ENCODE results near the gene KIF18A.

The KIF18A gene

GRCh38 chr11:28090052-28090749 lies 17.8 kb downstream of the KIF18A start:
- no peak for TF ChIP-seq GATA2 (IDR thresholded peaks at IDR 0.05; ENCODE audit: low read depth, low read length)
- no peak for TF ChIP-seq GATA3 (IDR thresholded peaks at IDR 0.05; ENCODE audit: low read depth, low read length)

GRCh38 chr11:28089378-28089777 lies 18.6 kb downstream of the KIF18A start:
- TF ChIP-seq GATA2 (IDR thresholded peaks at IDR 0.05; ENCODE audit: low read depth, low read length) (no peak), GATA3 (IDR thresholded peaks at IDR 0.05; ENCODE audit: low read depth, low read length) (no peak)

- TF ChIP-seq GATA2 (IDR thresholded peaks at IDR 0.05; ENCODE audit: low read depth, low read length) (no peak), GATA3 (IDR thresholded peaks at IDR 0.05; ENCODE audit: low read depth, low read length) (no peak)
These were observed 21.4 kb downstream of the KIF18A start for GRCh38 chr11:28086569-28086968.

GRCh38 chr11:28083118-28083517 lies 24.8 kb downstream of the KIF18A start:
- TF ChIP-seq GATA2 (IDR thresholded peaks at IDR 0.05; ENCODE audit: low read depth, low read length) (no peak), GATA3 (IDR thresholded peaks at IDR 0.05; ENCODE audit: low read depth, low read length) (no peak)

- no peak for TF ChIP-seq GATA3 (IDR thresholded peaks at IDR 0.05; ENCODE audit: low read depth, low read length)
- TF ChIP-seq GATA2 (IDR thresholded peaks at IDR 0.05; ENCODE audit: low read depth, low read length): no peak
These were observed 30.4 kb downstream of the KIF18A start for GRCh38 chr11:28077521-28077920.

- TF ChIP-seq GATA2 (IDR thresholded peaks at IDR 0.05; ENCODE audit: low read depth, low read length) (no peak), GATA3 (IDR thresholded peaks at IDR 0.05; ENCODE audit: low read depth, low read length) (no peak)
These were observed 35.6 kb downstream of the KIF18A start for GRCh38 chr11:28072321-28072720.

GRCh38 chr11:28071305-28071704 lies 36.7 kb downstream of the KIF18A start:
- TF ChIP-seq GATA3 (IDR thresholded peaks at IDR 0.05; ENCODE audit: low read depth, low read length): no peak
- TF ChIP-seq GATA2 (IDR thresholded peaks at IDR 0.05; ENCODE audit: low read depth, low read length): no peak

- TF ChIP-seq GATA3 (IDR thresholded peaks at IDR 0.05; ENCODE audit: low read depth, low read length): no peak
- no peak for TF ChIP-seq GATA2 (IDR thresholded peaks at IDR 0.05; ENCODE audit: low read depth, low read length)
These were observed 49.6 kb downstream of the KIF18A start for GRCh38 chr11:28058333-28058732.

GRCh38 chr11:28054821-28055220 lies 53.1 kb downstream of the KIF18A start:
- no peak for TF ChIP-seq GATA2 (IDR thresholded peaks at IDR 0.05; ENCODE audit: low read depth, low read length)
- TF ChIP-seq GATA3 (IDR thresholded peaks at IDR 0.05; ENCODE audit: low read depth, low read length): no peak

GRCh38 chr11:28049338-28050216 lies 58.4 kb downstream of the KIF18A start:
- TF ChIP-seq GATA3 (IDR thresholded peaks at IDR 0.05; ENCODE audit: low read depth, low read length): no peak
- no peak for TF ChIP-seq GATA2 (IDR thresholded peaks at IDR 0.05; ENCODE audit: low read depth, low read length)

- TF ChIP-seq GATA3 (IDR thresholded peaks at IDR 0.05; ENCODE audit: low read depth, low read length) (no peak), GATA2 (IDR thresholded peaks at IDR 0.05; ENCODE audit: low read depth, low read length) (no peak)
These were observed 59.1 kb downstream of the KIF18A start for GRCh38 chr11:28048812-28049211.

- TF ChIP-seq GATA2 (IDR thresholded peaks at IDR 0.05; ENCODE audit: low read depth, low read length) (no peak), GATA3 (IDR thresholded peaks at IDR 0.05; ENCODE audit: low read depth, low read length) (no peak)
These were observed 63.8 kb downstream of the KIF18A start for GRCh38 chr11:28043930-28044709.

GRCh38 chr11:28040384-28040783 lies 67.6 kb downstream of the KIF18A start:
- no peak for TF ChIP-seq GATA3 (IDR thresholded peaks at IDR 0.05; ENCODE audit: low read depth, low read length)
- TF ChIP-seq GATA2 (IDR thresholded peaks at IDR 0.05; ENCODE audit: low read depth, low read length): no peak

- TF ChIP-seq GATA3 (IDR thresholded peaks at IDR 0.05; ENCODE audit: low read depth, low read length): no peak
- no peak for TF ChIP-seq GATA2 (IDR thresholded peaks at IDR 0.05; ENCODE audit: low read depth, low read length)
These were observed 69.2 kb downstream of the KIF18A start for GRCh38 chr11:28038775-28039174.

Data from SH-SY5Y (cell line).